ENCODE results near the gene LBH. TPM values are rescaled to one million over a fixed set of nuclear protein-coding genes. Genes with fewer than 3 reads are reported as not detected.

LBH gene
- polyA plus RNA-seq, 1 donor (not counting 4 experiments of a cell fraction or from before 2014, with no cell fraction given): 0.83 TPM

DNA sequence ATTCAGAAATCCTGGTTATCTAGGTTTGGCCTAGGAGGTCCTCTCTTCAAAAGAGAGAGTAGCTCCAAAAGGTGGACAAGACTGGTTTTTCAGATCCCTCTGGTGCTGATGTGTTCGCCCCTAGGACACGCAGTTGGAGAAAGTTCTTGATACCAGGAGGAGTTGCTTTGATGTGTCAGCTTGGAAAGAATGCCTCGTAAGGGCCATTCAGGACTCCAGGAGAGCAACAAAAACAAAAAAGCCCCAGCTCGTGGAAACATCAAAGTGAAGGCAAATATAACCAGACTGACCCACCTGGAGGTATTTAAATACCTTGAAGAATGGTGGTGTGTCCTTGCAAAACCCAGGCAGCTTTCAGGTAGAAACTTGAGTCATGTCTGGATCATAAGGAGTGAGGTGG lies 12.5 kb upstream of the LBH start:
- DNase-seq (ENCODE audit: low read depth, low spot score) (peak; percentile 54), FAIRE-seq (peak; percentile 23)
- TF ChIP-seq CTCF (optimal IDR thresholded peaks at IDR 0.05 in 1 of 3, IDR thresholded peaks at IDR 0.05 in 1 of 3, conservative IDR thresholded peaks at IDR 0.05 in 1 of 3; ENCODE audit: extremely low read depth in 1 of 3, insufficient read depth in 2 of 3, low read length in 3 of 3): no peak
- TF ChIP-seq EZH2 (IDR thresholded peaks at IDR 0.05; ENCODE audit: low read length): no peak
- dilution Hi-C loops (cut with MboI; ENCODE audit: extremely low pct_ligation_motif_present, low sequenced_read_pairs): no loop called here
- Histone ChIP-seq H3K27ac (ENCODE audit: control insufficient read depth, insufficient read depth, low read length) (no peak overlapping the region), H3K79me2 (ENCODE audit: control insufficient read depth, insufficient read depth, low read length) (no peaks in the 10 kb centered on the region), H3K36me3 (ENCODE audit: control insufficient read depth in 2 of 2, extremely low read depth in 1 of 2, insufficient read depth in 2 of 2, low read length in 2 of 2) (no peaks in the 10 kb centered on the region), H3K9me3 (ENCODE audit: control insufficient read depth, low read depth, low read length) (no peaks in the 10 kb centered on the region), H3K9me1 (ENCODE audit: control insufficient read depth, extremely low read depth, insufficient read depth, low read length) (no peaks in the 10 kb centered on the region), H3K4me3 (ENCODE audit: control insufficient read depth in 2 of 3, extremely low read depth in 1 of 3, insufficient read depth in 2 of 3, low read depth in 1 of 3, low read length in 3 of 3) (no peak overlapping the region), H3K4me2 (ENCODE audit: control insufficient read depth, extremely low read depth, insufficient read depth, low read depth, low read length) (peak overlapping the region; percentile 20), H3K27me3 (ENCODE audit: control insufficient read depth, extremely low read depth, insufficient read depth, low read length) (no peaks in the 10 kb centered on the region), H3K4me1 (ENCODE audit: control insufficient read depth, extremely low read depth, insufficient read depth, low read length) (peaks cover 17% of the 10 kb centered on the region), H2AFZ (ENCODE audit: control insufficient read depth, low read length) (no peak overlapping the region), H3K9ac (ENCODE audit: control insufficient read depth, extremely low read depth, insufficient read depth, low read length) (no peak overlapping the region), H4K20me1 (ENCODE audit: control insufficient read depth, extremely low read depth, insufficient read depth, low read length) (no peaks in the 10 kb centered on the region)

DNA sequence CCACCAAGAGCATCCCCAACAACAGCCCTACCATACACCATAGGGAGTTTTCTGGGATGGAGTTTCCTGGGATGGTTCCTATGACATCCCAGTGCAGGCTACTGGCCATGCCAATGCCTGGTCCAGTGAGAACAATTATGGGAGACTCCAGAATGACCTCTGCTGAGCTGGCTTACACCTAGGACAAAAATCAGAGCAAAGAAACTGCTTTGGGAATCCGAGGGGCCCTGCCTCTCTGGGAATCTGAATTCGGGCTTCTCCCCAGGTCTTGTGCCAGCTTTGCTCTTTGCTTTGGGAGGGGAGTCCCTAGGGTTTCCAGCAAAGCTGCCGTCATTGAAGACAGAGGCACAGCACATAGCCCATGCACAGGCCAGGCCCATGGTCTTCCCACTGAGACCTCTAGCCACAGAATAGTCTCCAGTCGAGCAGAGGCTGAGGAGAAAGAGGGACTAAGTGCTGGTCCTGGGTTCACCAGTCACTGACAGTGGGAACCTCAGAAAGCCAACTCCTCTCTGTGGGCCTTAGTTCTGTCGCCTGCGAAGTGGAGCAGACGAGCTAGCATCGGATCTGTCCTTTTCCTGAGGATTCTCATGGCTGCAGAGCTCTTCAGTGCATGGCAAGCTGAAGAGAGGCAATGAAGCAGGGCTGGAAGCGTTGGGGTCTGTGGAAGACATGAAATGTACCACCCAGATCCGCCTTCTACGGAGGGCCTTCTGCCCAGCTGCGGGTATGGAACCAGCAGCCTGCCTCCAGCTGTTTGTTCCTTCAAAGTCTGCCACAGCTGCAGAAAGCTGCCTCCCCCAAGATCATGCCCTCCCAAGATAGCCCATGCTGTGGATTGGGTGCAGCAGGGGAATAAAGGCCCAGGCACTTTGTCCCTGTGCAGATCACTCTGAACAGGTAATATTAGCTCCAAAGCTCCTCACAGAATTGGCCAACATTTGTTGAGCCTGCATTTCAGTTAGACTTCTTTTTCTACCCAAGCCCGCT lies 11.2 kb upstream of the LBH start:
- Histone ChIP-seq H3K4me2 (ENCODE audit: control insufficient read depth, extremely low read depth, insufficient read depth, low read depth, low read length) (no peak overlapping the region), H3K4me1 (ENCODE audit: control insufficient read depth, extremely low read depth, insufficient read depth, low read length) (peaks cover 19% of the 10 kb centered on the region)

More for the DNA sequence above, 11.2 kb upstream of the LBH start:
- H3K27ac ChIP-seq (ENCODE audit: control insufficient read depth, insufficient read depth, low read length): no peak overlapping the region
- no peaks in the 10 kb centered on the region for H4K20me1 ChIP-seq (ENCODE audit: control insufficient read depth, extremely low read depth, insufficient read depth, low read length)
- H3K9me3 ChIP-seq (ENCODE audit: control insufficient read depth, low read depth, low read length): no peaks in the 10 kb centered on the region
- FAIRE-seq (no peak), DNase-seq (ENCODE audit: low read depth, low spot score) (no peak)
- no peaks in the 10 kb centered on the region for H3K79me2 ChIP-seq (ENCODE audit: control insufficient read depth, insufficient read depth, low read length)
- H3K9ac ChIP-seq (ENCODE audit: control insufficient read depth, extremely low read depth, insufficient read depth, low read length): no peak overlapping the region
- no peaks in the 10 kb centered on the region for H3K9me1 ChIP-seq (ENCODE audit: control insufficient read depth, extremely low read depth, insufficient read depth, low read length)
- no peaks in the 10 kb centered on the region for H3K36me3 ChIP-seq (ENCODE audit: control insufficient read depth in 2 of 2, extremely low read depth in 1 of 2, insufficient read depth in 2 of 2, low read length in 2 of 2)
- no peak overlapping the region for H3K4me3 ChIP-seq (ENCODE audit: control insufficient read depth in 2 of 3, extremely low read depth in 1 of 3, insufficient read depth in 2 of 3, low read depth in 1 of 3, low read length in 3 of 3)
- dilution Hi-C loops (cut with MboI; ENCODE audit: extremely low pct_ligation_motif_present, low sequenced_read_pairs): no loop called here
- no peaks in the 10 kb centered on the region for H3K27me3 ChIP-seq (ENCODE audit: control insufficient read depth, extremely low read depth, insufficient read depth, low read length)
- TF ChIP-seq CTCF (optimal IDR thresholded peaks at IDR 0.05 in 1 of 3, IDR thresholded peaks at IDR 0.05 in 1 of 3, conservative IDR thresholded peaks at IDR 0.05 in 1 of 3; ENCODE audit: extremely low read depth in 1 of 3, insufficient read depth in 2 of 3, low read length in 3 of 3) (no peak), EZH2 (IDR thresholded peaks at IDR 0.05; ENCODE audit: low read length) (no peak)
- no peak overlapping the region for H2AFZ ChIP-seq (ENCODE audit: control insufficient read depth, low read length)
